T-helper 22 cell (primary cell): ENCODE data around the gene KRT6A.

Experiments
- DNase-seq: peaks from one replicate; pipeline ENCODE4 v3.0.0-alpha.2; 2020; ENCODE audit warnings: low read depth

Gene KRT6A

GRCh38 chr12:52524898-52525591, 32.0 kb upstream of the KRT6A start:
- no peak for DNase-seq

- no peak for DNase-seq
These were observed 31.3 kb upstream of the KRT6A start for GRCh38 chr12:52524241-52524897.

GRCh38 chr12:52523824-52524223, 30.8 kb upstream of the KRT6A start:
- no peak for DNase-seq

GRCh38 chr12:52522346-52523011, 29.4 kb upstream of the KRT6A start:
- DNase-seq: no peak

- DNase-seq: no peak
These were observed 28.7 kb upstream of the KRT6A start for GRCh38 chr12:52521568-52522266.

- no peak for DNase-seq
These were observed 28.1 kb upstream of the KRT6A start for GRCh38 chr12:52521175-52521567.

- no peak for DNase-seq
These were observed 27.0 kb upstream of the KRT6A start, which contains the start of gene KRT5 for GRCh38 chr12:52519826-52520662. Gene KRT5, minus strand, starts transcription at chr12:52520394. Its CDS starts 98 bp downstream, at chr12:52520296.

GRCh38 chr12:52519387-52519703, 26.3 kb upstream of the KRT6A start:
- no peak for DNase-seq

GRCh38 chr12:52518574-52519386, 25.7 kb upstream of the KRT6A start:
- no peak for DNase-seq

- no peak for DNase-seq
These were observed 24.8 kb upstream of the KRT6A start for GRCh38 chr12:52517888-52518287.

GRCh38 chr12:52517005-52517835, 24.2 kb upstream of the KRT6A start:
- no peak for DNase-seq

GRCh38 chr12:52515927-52516831, 23.1 kb upstream of the KRT6A start:
- DNase-seq: no peak

- no peak for DNase-seq
These were observed 22.2 kb upstream of the KRT6A start for GRCh38 chr12:52515319-52515646.

- DNase-seq: no peak
These were observed 21.6 kb upstream of the KRT6A start for GRCh38 chr12:52514471-52515318.

- no peak for DNase-seq
These were observed 20.7 kb upstream of the KRT6A start for GRCh38 chr12:52513736-52514135.

- DNase-seq: no peak
These were observed 15.2 kb upstream of the KRT6A start for GRCh38 chr12:52508211-52508610.

- no peak for DNase-seq
These were observed 14.0 kb upstream of the KRT6A start for GRCh38 chr12:52506858-52507715.
